GM06990 (cell line): Measurements from ENCODE around the gene AGAP1.

Experiments
- DNase-seq: peaks from one replicate; pipeline ENCODE4 v3.0.0-alpha.2; 2011; ENCODE audit not compliant: insufficient read length; ENCODE audit errors: extremely low read depth
- H3K27me3 ChIP-seq: replicated peaks from 2 replicates; pipeline ENCODE4 v1.6.0; 2011; ENCODE audit warnings: low read length; ENCODE audit not compliant: control insufficient read depth, insufficient read depth
- H3K36me3 ChIP-seq: 2 replicates; pipeline ENCODE4 v1.5.1; 2011; ENCODE audit warnings: low read length; ENCODE audit not compliant: control insufficient read depth, insufficient read depth
- H3K4me3 ChIP-seq: replicated peaks from 2 replicates; pipeline ENCODE4 v1.5.1; 2011; ENCODE audit warnings: low read depth, mild to moderate bottlenecking, control low read depth, low read length
- CTCF ChIP-seq: IDR thresholded peaks from 2 replicates; pipeline ENCODE4 v1.5.1; 2011; ENCODE audit warnings: low read length, control low read depth, mild to moderate bottlenecking, inconsistent platforms; ENCODE audit not compliant: insufficient read depth, poor library complexity, severe bottlenecking

The AGAP1 gene

GRCh38 chr2:235605312-235606003, 111.6 kb downstream of the AGAP1 start:
- DNase-seq: no peak
- H3K4me3 ChIP-seq: no peak overlapping the region
- TF ChIP-seq CTCF: no peak
- H3K27me3 ChIP-seq: no peaks in the 10 kb centered on the region
- H3K36me3 ChIP-seq: no peaks in the 10 kb centered on the region

- no peak for DNase-seq
- Histone ChIP-seq H3K4me3 (no peak overlapping the region), H3K27me3 (no peaks in the 10 kb centered on the region), H3K36me3 (no peaks in the 10 kb centered on the region)
- no peak for TF ChIP-seq CTCF
Measured at GRCh38 chr2:235606004-235606715, 112.3 kb downstream of the AGAP1 start.

GRCh38 chr2:235607546-235608199, 113.8 kb downstream of the AGAP1 start:
- H3K4me3 ChIP-seq: no peak overlapping the region
- TF ChIP-seq CTCF: no peak
- no peaks in the 10 kb centered on the region for H3K36me3 ChIP-seq
- H3K27me3 ChIP-seq: no peaks in the 10 kb centered on the region
- no peak for DNase-seq

- no peak for TF ChIP-seq CTCF
- Histone ChIP-seq H3K27me3 (no peaks in the 10 kb centered on the region), H3K4me3 (no peak overlapping the region), H3K36me3 (no peaks in the 10 kb centered on the region)
- no peak for DNase-seq
Measured at GRCh38 chr2:235608200-235608887, 114.5 kb downstream of the AGAP1 start.

- Histone ChIP-seq H3K27me3 (no peaks in the 10 kb centered on the region), H3K36me3 (no peaks in the 10 kb centered on the region), H3K4me3 (no peak overlapping the region)
- DNase-seq: no peak
- no peak for TF ChIP-seq CTCF
Measured at GRCh38 chr2:235609321-235609720, 115.5 kb downstream of the AGAP1 start.
